Measurements from ENCODE around the gene RTP2.

DNA sequence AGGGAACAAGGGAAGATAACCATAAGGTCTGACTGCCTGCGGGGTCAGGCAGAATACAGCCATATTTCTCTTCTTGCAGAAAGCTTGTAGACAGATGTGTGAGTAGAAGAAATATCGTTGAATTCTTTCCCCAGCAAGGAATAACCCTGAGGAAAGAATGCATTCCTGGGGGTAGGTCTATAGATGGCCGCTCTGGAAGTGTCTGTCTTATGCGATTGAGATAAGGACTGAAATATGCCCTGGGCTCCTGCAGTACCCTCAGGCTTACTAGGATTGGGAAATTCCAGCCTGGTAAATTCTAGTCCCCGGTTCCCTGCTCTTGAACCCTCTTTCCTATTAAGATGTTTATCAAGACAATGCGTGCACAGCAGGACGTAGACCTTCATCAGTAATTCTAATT lies 16.4 kb downstream of the RTP2 start:
- TF ChIP-seq, protein P1, sequence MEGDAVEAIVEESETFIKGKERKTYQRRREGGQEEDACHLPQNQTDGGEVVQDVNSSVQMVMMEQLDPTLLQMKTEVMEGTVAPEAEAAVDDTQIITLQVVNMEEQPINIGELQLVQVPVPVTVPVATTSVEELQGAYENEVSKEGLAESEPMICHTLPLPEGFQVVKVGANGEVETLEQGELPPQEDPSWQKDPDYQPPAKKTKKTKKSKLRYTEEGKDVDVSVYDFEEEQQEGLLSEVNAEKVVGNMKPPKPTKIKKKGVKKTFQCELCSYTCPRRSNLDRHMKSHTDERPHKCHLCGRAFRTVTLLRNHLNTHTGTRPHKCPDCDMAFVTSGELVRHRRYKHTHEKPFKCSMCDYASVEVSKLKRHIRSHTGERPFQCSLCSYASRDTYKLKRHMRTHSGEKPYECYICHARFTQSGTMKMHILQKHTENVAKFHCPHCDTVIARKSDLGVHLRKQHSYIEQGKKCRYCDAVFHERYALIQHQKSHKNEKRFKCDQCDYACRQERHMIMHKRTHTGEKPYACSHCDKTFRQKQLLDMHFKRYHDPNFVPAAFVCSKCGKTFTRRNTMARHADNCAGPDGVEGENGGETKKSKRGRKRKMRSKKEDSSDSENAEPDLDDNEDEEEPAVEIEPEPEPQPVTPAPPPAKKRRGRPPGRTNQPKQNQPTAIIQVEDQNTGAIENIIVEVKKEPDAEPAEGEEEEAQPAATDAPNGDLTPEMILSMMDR (conservative IDR thresholded peaks at IDR 0.05 in 1 of 2, IDR thresholded peaks at IDR 0.05 in 1 of 2; ENCODE audit: extremely low read depth in 1 of 2, insufficient read depth in 1 of 2, low read depth in 1 of 2, low read length in 2 of 2): no peak
- TF ChIP-seq EZH2 (IDR thresholded peaks at IDR 0.05; ENCODE audit: borderline replicate concordance, low read length): no peak

Measured in mammary epithelial cell (primary cell).